IPS-15b (cell line): ENCODE measurements around the gene SIGLEC10.
"Not testable (repeated sequence)": the region's sequence is repeated elsewhere in the genome, so short reads cannot be mapped to it uniquely, and the experiment has no call there.

Experiments
- H3K27me3 ChIP-seq: one replicate; pipeline ENCODE4 v1.6.1; 2013; ENCODE audit warnings: low read length; ENCODE audit not compliant: control insufficient read depth, insufficient read depth
- H3K36me3 ChIP-seq: one replicate; pipeline ENCODE4 v1.6.1; 2013; ENCODE audit warnings: low read length; ENCODE audit not compliant: control insufficient read depth, insufficient read depth
- H3K4me1 ChIP-seq: one replicate; pipeline ENCODE4 v1.6.1; 2013; ENCODE audit warnings: mild to moderate bottlenecking, low read length; ENCODE audit not compliant: control insufficient read depth, insufficient read depth
- H3K4me3 ChIP-seq: one replicate; pipeline ENCODE4 v1.5.1; 2013; ENCODE audit warnings: low read depth, low read length
- H3K9ac ChIP-seq: one replicate; pipeline ENCODE4 v1.6.1; 2013; ENCODE audit warnings: low read depth, mild to moderate bottlenecking, low read length
- H3K9me3 ChIP-seq: one replicate; pipeline ENCODE4 v1.6.1; 2013; ENCODE audit warnings: mild to moderate bottlenecking, low read length; ENCODE audit not compliant: control insufficient read depth, insufficient read depth

The SIGLEC10 gene

DNA sequence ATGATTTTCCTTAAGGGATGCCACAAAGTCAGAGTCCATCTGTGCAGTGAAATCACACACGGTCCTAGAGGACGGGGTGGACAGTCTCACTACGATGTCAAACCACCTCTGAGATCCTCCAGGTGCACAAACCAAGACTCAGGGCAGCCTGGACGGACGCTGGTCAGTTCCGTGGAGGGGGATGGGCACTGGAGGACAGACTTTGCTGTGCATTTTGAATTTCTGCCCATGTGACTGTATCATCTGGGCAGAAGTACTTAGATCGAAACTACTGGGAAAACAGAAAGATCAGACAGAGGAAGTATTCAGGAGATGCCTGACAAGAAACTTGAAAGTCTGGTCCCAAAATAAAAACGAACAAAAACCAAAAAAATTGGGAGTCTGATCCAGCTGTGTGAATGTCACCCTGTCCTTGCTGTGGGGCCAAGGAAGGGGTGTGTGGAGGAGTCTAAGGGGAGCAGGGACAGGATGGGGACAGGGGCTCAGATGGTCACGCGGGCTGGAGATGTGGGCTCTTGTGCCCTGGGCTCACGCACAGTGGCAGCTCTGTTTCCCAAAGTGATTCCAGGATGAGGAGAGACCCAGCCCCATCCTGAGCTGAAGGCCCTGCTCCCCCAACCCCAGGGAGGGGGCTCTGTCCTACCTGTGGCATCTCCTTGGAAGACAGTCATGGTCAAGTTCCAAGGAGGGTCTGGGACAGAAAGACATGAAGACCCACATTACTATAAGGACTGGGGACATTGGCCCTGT, 39.3 kb upstream of the SIGLEC10 start:
- no peaks in the 10 kb centered on the region for H3K4me1 ChIP-seq
- H3K36me3 ChIP-seq: no peaks in the 10 kb centered on the region
- H3K9me3 ChIP-seq: no peaks in the 10 kb centered on the region
- H3K4me3 ChIP-seq: no peak overlapping the region
- H3K27me3 ChIP-seq: no peaks in the 10 kb centered on the region
- no peak overlapping the region for H3K9ac ChIP-seq

DNA sequence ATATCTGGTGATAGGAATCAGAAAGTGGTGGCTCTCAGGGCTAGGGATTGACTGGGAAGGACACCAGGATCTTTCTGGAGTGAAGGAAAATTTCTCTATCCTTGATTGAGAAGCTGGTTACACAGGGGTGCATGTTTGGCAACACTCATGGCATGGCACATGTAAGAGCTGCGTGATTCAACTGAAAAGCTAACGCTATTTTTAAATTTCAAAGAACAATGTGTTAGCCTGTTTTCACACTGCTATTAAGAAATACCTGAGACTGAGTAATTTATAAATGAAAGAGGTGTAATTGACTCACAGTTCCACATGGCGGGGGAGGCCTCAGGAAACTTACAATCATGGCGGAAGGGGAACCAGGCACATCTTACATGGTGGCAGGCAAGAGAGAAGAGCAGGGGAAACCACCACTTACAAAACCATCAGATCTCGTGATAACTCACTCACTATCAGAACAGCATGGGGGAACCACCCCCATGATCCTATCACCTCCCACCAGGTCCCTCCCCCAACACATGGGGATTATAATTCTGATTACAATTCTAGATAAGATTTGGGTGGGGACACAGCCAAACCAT, 33.4 kb upstream of the SIGLEC10 start:
- H3K9ac ChIP-seq: no peak overlapping the region
- no peaks in the 10 kb centered on the region for H3K9me3 ChIP-seq
- peaks cover 2% of the 10 kb centered on the region for H3K27me3 ChIP-seq

DNA sequence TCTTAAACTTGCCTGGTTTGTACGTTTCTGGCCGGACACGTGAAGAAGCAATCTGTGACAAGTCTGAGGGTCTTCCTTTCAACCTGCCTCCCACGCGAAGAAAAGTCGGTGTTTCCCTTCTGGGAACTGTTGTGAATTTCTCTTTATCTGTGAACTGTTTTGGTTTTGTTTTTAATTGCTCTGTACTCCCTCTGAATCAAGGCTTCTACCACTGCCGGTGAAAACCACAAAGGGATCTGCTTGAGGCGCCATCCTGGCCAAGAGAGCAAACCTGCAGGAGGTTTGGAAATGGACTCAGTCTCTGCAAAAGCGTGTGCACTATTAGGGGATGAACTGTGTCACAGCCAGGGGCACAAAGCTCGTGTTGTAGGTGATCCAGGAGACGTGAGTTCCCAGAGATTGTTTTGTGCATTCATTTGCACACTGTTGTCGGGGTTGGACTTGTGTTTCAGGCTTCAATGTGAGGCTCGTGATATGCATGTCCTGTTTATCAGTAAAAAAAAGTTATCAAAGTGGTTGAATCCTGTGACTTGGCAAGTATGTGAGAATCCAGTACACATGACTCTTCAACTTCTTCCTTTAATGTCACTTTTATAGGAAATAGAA, 31.1 kb upstream of the SIGLEC10 start:
- H3K4me3 ChIP-seq: no peak overlapping the region
- H3K9me3 ChIP-seq: no peaks in the 10 kb centered on the region
- no peaks in the 10 kb centered on the region for H3K4me1 ChIP-seq
- H3K9ac ChIP-seq: no peak overlapping the region
- no peaks in the 10 kb centered on the region for H3K36me3 ChIP-seq
- peaks cover 4% of the 10 kb centered on the region for H3K27me3 ChIP-seq

More for the DNA sequence above, 33.4 kb upstream of the SIGLEC10 start:
- H3K4me1 ChIP-seq: no peaks in the 10 kb centered on the region
- no peaks in the 10 kb centered on the region for H3K36me3 ChIP-seq
- no peak overlapping the region for H3K4me3 ChIP-seq

- Histone ChIP-seq H3K4me3 (no peak overlapping the region), H3K9ac (no peak overlapping the region), H3K9me3 (no peaks in the 10 kb centered on the region), H3K27me3 (peaks cover 4% of the 10 kb centered on the region), H3K36me3 (no peaks in the 10 kb centered on the region), H3K4me1 (no peaks in the 10 kb centered on the region)
These were observed 30.6 kb upstream of the SIGLEC10 start for GRCh38 chr19:51448011-51448410.

- not testable (repeated sequence) for H3K9me3 ChIP-seq, H3K27me3 ChIP-seq, H3K4me3 ChIP-seq, H3K4me1 ChIP-seq, H3K36me3 ChIP-seq, H3K9ac ChIP-seq
These were observed 30.1 kb upstream of the SIGLEC10 start for GRCh38 chr19:51447510-51447909.

DNA sequence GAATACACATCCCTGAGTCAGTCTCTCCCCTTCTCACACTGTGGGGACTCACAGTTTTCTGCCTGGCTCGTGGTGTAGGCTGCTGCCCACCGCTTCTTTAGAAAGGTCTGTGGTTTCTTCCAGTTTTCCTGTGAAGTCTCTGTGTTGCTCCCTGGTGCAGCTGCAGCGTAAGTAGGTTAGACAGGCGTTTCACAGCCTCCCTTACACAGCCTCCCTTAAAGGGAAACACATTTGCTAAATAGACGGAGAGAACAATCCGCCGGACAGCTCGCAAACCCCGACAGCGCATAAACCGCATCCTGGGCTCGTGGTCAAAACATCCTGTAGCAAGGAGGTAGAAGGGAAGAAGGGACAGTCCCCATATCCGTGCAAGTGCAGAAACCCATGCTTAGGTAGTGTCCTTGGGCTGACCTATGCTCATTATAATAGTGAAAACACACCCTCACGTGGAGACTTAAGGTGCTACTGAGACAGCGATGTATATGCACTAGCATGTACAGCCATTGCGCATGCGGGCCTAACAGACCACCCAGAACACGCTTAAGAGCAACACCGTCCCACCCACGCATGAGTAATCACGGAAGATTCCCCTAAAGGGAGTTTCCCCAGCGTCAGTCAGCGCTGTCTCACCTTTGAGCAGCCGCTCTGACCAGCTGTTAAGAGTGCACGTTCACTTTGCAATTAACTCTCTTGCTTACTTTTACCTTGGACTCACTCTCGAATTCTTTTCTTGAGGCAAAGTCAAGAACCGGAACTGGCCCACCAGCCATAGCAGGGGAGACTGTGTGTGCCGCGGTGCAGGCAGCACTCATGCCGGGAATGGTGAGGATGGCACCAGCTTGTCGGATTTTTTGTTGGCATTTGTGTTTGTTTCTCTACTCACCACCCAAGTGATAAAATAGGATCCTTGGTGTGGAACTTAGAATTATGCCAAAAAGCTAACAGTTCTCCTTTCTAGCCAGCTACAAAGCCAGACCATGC, 24.3 kb upstream of the SIGLEC10 start:
- Histone ChIP-seq H3K9me3 (no peaks in the 10 kb centered on the region), H3K9ac (no peak overlapping the region)

DNA sequence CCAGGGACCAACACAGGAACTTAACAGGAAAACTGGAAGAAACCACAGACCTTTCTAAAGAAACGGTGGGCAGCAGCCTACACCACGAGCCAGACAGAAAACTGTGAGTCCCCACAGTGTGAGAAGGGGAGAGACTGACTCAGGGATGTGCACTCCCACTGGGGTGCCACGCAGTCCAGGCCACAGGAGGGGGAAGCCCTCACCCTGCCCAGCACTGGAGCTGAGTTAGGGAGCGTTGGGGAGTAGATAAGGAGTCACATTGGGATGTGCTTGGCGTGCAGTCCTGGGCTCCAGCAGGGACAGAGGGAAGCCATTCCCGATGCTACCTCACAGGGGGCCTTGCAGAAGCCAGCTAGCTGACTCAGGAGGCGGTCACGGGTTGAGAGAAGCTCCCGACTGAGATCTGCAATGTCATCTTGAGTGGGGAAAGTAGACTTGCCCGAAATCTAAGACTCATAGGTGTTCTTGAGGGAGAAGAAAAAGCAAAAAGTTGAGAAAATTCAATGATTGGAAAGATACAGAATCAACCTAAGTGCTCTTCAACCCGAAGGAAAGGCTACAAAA, 23.5 kb upstream of the SIGLEC10 start:
- H3K4me1 ChIP-seq: peaks cover 2% of the 10 kb centered on the region
- no peak overlapping the region for H3K4me3 ChIP-seq
- H3K9me3 ChIP-seq: no peaks in the 10 kb centered on the region
- H3K27me3 ChIP-seq: peaks cover 8% of the 10 kb centered on the region
- H3K36me3 ChIP-seq: no peaks in the 10 kb centered on the region
- H3K9ac ChIP-seq: no peak overlapping the region

More for the DNA sequence above, 24.3 kb upstream of the SIGLEC10 start:
- Histone ChIP-seq H3K36me3 (no peaks in the 10 kb centered on the region), H3K4me3 (no peak overlapping the region), H3K4me1 (peaks cover 2% of the 10 kb centered on the region), H3K27me3 (peaks cover 6% of the 10 kb centered on the region)

GRCh38 chr19:51440052-51440451, 22.6 kb upstream of the SIGLEC10 start:
- H3K36me3 ChIP-seq: no peaks in the 10 kb centered on the region
- H3K27me3 ChIP-seq: peaks cover 4% of the 10 kb centered on the region
- H3K9ac ChIP-seq: no peak overlapping the region
- H3K9me3 ChIP-seq: no peaks in the 10 kb centered on the region
- no peak overlapping the region for H3K4me3 ChIP-seq
- H3K4me1 ChIP-seq: peaks cover 2% of the 10 kb centered on the region

- H3K4me1 ChIP-seq: peaks cover 2% of the 10 kb centered on the region
- no peaks in the 10 kb centered on the region for H3K36me3 ChIP-seq
- no peak overlapping the region for H3K4me3 ChIP-seq
- peaks cover 4% of the 10 kb centered on the region for H3K27me3 ChIP-seq
- H3K9me3 ChIP-seq: no peaks in the 10 kb centered on the region
- H3K9ac ChIP-seq: no peak overlapping the region
These were observed 21.6 kb upstream of the SIGLEC10 start for GRCh38 chr19:51439021-51439465.

DNA sequence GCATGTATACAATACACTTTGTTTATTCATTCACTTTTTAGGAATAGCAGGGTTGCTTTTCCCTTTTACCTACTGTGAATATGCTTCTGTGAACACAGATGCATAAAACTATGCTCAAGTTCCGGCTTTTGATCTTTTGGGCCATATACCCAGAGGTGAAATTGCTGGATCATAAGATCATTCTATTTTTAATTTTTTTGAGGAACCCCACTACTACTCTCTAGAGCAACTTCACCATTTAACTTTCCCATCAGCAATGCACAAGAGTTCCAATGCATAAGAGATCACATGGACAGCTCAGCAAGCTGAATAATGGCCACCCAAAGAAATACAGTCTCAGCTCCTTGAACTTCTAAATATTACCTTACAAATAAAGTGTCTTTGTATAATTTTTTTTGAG, 17.0 kb upstream of the SIGLEC10 start:
- Histone ChIP-seq H3K4me3 (no peak overlapping the region), H3K9me3 (no peaks in the 10 kb centered on the region), H3K9ac (no peak overlapping the region), H3K27me3 (peaks cover 5% of the 10 kb centered on the region), H3K36me3 (no peaks in the 10 kb centered on the region), H3K4me1 (no peaks in the 10 kb centered on the region)

GRCh38 chr19:51433043-51433442, 15.6 kb upstream of the SIGLEC10 start:
- H3K9ac ChIP-seq: no peak overlapping the region
- no peaks in the 10 kb centered on the region for H3K36me3 ChIP-seq
- H3K9me3 ChIP-seq: no peaks in the 10 kb centered on the region
- no peak overlapping the region for H3K4me3 ChIP-seq
- H3K27me3 ChIP-seq: peaks cover 10% of the 10 kb centered on the region
- no peaks in the 10 kb centered on the region for H3K4me1 ChIP-seq
